K562 (cell line): ENCODE measurements around the gene NTRK1. TPM values are rescaled to one million over a fixed set of nuclear protein-coding genes. Genes with fewer than 3 reads are reported as not detected.

ENCODE experiments used
- ATAC-seq: fragments of 200-7000 bp; cut with Tn5 transposase; 3 replicates; pipeline ENCODE4 v1.9.1; 2020; ENCODE audit warnings: moderate library complexity
- BruUV-seq: library from RNA; stranded (reverse); fragments of 400-500 nt; replicated peaks from 2 replicates; lab custom pipeline; 2021; lab: Mats Ljungman, UMichigan
- CTCF ChIA-PET: fragments of 300-600 bp; formaldehyde crosslinking; extraction: SDS; loops from one replicate; lab custom pipeline; 2021; ENCODE audit warnings: low intra/inter-chr PET ratio; lab: Yijun Ruan, JAX
- POLR2A ChIA-PET: fragments of 300-600, 350-650 bp; sonication (Branson Sonifier 250); formaldehyde crosslinking; extraction: SDS; loops from one replicate; lab custom pipeline; 2021; ENCODE audit warnings: antibody characterized with exemption, inconsistent platforms; lab: Yijun Ruan, JAX
- DNase-seq, 4 experiments: peaks; one replicate each; pipeline versions ENCODE4 v3.0.0 to v3.0.0-alpha.2; 2011 to 2018; ENCODE audit warnings: low spot score in 3 of 4, mixed read lengths in 3 of 4; ENCODE audit errors: extremely low read depth in 1 of 4
- FAIRE-seq: peaks from 2 replicates; lab custom pipeline; 2011; peaks lifted over from hg19 to GRCh38; lab: Jason Lieb, UNC
- H2AFZ ChIP-seq: 2 replicates; pipeline ENCODE4 v1.6.0; 2011; ENCODE audit warnings: low read depth, low read length, control low read depth, inconsistent platforms
- H3K27ac ChIP-seq: fragments of 200-600 bp; 3 replicates; pipeline ENCODE4 v1.8.0; 2011; ENCODE audit warnings: low read depth, mild to moderate bottlenecking, control low read depth, inconsistent platforms, low read length, moderate library complexity, mixed read lengths; ENCODE audit errors: extremely low read depth
- H3K27me3 ChIP-seq, 2 experiments: fragments of 300-600 bp in 1 of 2; 2 replicates in 1 of 2; 3 replicates in 1 of 2; pipeline versions ENCODE4 v1.6.0 to v1.8.0; 2011; ENCODE audit warnings: inconsistent platforms in 2 of 2, low read length in 2 of 2, mild to moderate bottlenecking in 1 of 2, mixed read lengths in 1 of 2, moderate library complexity in 1 of 2; ENCODE audit not compliant: control insufficient read depth in 2 of 2, insufficient read depth in 2 of 2
- H3K36me3 ChIP-seq: fragments of 300-600 bp; 3 replicates; pipeline ENCODE4 v1.8.0; 2011; ENCODE audit warnings: mild to moderate bottlenecking, low read length, inconsistent platforms; ENCODE audit not compliant: control insufficient read depth, insufficient read depth
- H3K4me1 ChIP-seq, 2 experiments: fragments of 200-600 bp in 1 of 2; replicated peaks in 1 of 2; 2 replicates in 1 of 2; 3 replicates in 1 of 2; pipeline versions ENCODE4 v1.5.1 to v1.8.0; 2011; ENCODE audit warnings: inconsistent platforms in 2 of 2, low read length in 2 of 2, mild to moderate bottlenecking in 1 of 2, mixed read lengths in 1 of 2, moderate library complexity in 1 of 2; ENCODE audit not compliant: control insufficient read depth in 2 of 2, insufficient read depth in 2 of 2
- H3K4me2 ChIP-seq: 2 replicates; pipeline ENCODE4 v1.6.1; 2011; ENCODE audit warnings: low read length, control low read depth, inconsistent platforms, mixed read lengths; ENCODE audit not compliant: insufficient read depth
- H3K4me3 ChIP-seq: fragments of 200-600 bp; sonication (generic), shearing (Covaris generic); 2 replicates; pipeline ENCODE4 v1.5.1; 2016; ENCODE audit warnings: control low read depth, inconsistent platforms
- H3K79me2 ChIP-seq: fragments of 200-600 bp; 3 replicates; pipeline ENCODE4 v1.8.0; 2011; ENCODE audit warnings: low read length, inconsistent platforms; ENCODE audit not compliant: control insufficient read depth, insufficient read depth
- H3K9ac ChIP-seq, 2 experiments: 2 replicates each; pipeline versions ENCODE4 v1.6.0 to v1.6.1; 2011; ENCODE audit warnings: low read depth in 2 of 2, low read length in 2 of 2, control low read depth in 1 of 2, inconsistent platforms in 1 of 2, mild to moderate bottlenecking in 1 of 2, mixed read lengths in 1 of 2; ENCODE audit not compliant: insufficient read depth in 1 of 2
- H3K9me1 ChIP-seq: one replicate; pipeline ENCODE4 v1.6.0; 2011; ENCODE audit warnings: inconsistent platforms, mild to moderate bottlenecking, low read length, moderate library complexity; ENCODE audit not compliant: control insufficient read depth, insufficient read depth
- H3K9me3 ChIP-seq: replicated peaks from 2 replicates; pipeline ENCODE4 v1.5.1; 2011; ENCODE audit warnings: low read depth, low read length, inconsistent platforms; ENCODE audit not compliant: control insufficient read depth, insufficient read depth
- H4K20me1 ChIP-seq: replicated peaks from 2 replicates; pipeline ENCODE4 v1.6.1; 2011; ENCODE audit warnings: low read length, inconsistent platforms, mixed read lengths; ENCODE audit not compliant: control insufficient read depth, insufficient read depth
- HNRNPK ChIP-seq: fragments of 200-400 bp; formaldehyde crosslinking; IDR thresholded peaks from one replicate; pipeline ENCODE4 v1.6.1; 2018; ENCODE audit warnings: mild to moderate bottlenecking, low read depth, low read length; ENCODE audit not compliant: poor library complexity, severe bottlenecking
- IFI16 ChIP-seq: fragments of 250-450 bp; sonication (Bioruptor Pico); IDR thresholded peaks from 2 replicates; pipeline ENCODE4 v2.1.2; 2022; ENCODE audit warnings: mild to moderate bottlenecking, inconsistent platforms
- JUND ChIP-seq, 2 experiments: IDR thresholded peaks; 2 replicates in 1 of 2; 3 replicates in 1 of 2; pipeline ENCODE4 v1.6.1; 2011; ENCODE audit warnings: borderline replicate concordance in 2 of 2, low read depth in 2 of 2, low read length in 2 of 2, improper control_type of control experiment in 1 of 2, missing biosample characterization in 1 of 2, missing genetic modification characterization in 1 of 2, missing genetic modification reagents in 1 of 2
- NCOR1 ChIP-seq: fragments of 450-650 bp; IDR thresholded peaks from 2 replicates; pipeline ENCODE4 v1.6.1; 2016; ENCODE audit warnings: mild to moderate bottlenecking, moderate library complexity
- POLR2G ChIP-seq: fragments of 200-400 bp; formaldehyde crosslinking; IDR thresholded peaks from 2 replicates; pipeline ENCODE4 v1.6.1; 2017; ENCODE audit warnings: low read depth, mild to moderate bottlenecking, antibody characterized with exemption, low read length, moderate library complexity
- STAG1 ChIP-seq: sonication (generic); formaldehyde crosslinking; IDR thresholded peaks from 2 replicates; pipeline ENCODE4 v1.5.0; 2020; ENCODE audit warnings: missing genetic modification reagents, borderline replicate concordance
- TEAD4 ChIP-seq, 2 experiments: sonication (generic) in 1 of 2; formaldehyde crosslinking in 1 of 2; IDR thresholded peaks; 2 replicates each; pipeline versions ENCODE4 v1.6.1 to v1.8.0; 2012 to 2022; ENCODE audit warnings: borderline replicate concordance in 1 of 2, inconsistent platforms in 1 of 2, low read length in 1 of 2, mild to moderate bottlenecking in 1 of 2, missing genetic modification reagents in 1 of 2
- ZKSCAN3 ChIP-seq: fragments of 250-450 bp; sonication (Bioruptor Pico); IDR thresholded peaks from 2 replicates; pipeline ENCODE4 v1.4.0; 2020
- ZNF121 ChIP-seq: sonication (generic); formaldehyde crosslinking; conservative IDR thresholded peaks from 2 replicates; pipeline ENCODE4 v1.8.0; 2022; ENCODE audit warnings: missing genetic modification reagents
- WGBS: fragments of 100-300 bp; shearing (Covaris generic); methylation state at CpG from one replicate; pipeline ENCODE4 v1.1.6; 2016; ENCODE audit warnings: low coverage, mixed read lengths; ENCODE audit not compliant: insufficient coverage; ENCODE audit errors: missing lambda C conversion rate; 5-methylcytosine and 5-hydroxymethylcytosine counted together
- in situ Hi-C: fragments of 300-500 bp; cut with MboI; formaldehyde crosslinking; loops from 4 replicates; pipeline ENCODE4 v1.15.0; 2018; ENCODE audit warnings: inconsistent platforms, mixed read lengths
- intact Hi-C: fragments of 100-400 bp; cut with micrococcal nuclease; formaldehyde crosslinking; loops from 2 replicates; pipeline ENCODE4 v1.14.2; 2022
- polyA plus RNA-seq, 8 experiments: library from polyadenylated mRNA; depleted of rRNA in 4 of 8; stranded (reverse) in 5 of 8; unstranded in 3 of 8; fragments of >200 nt; fragmentation: Nextera tagmentation in 2 of 8; fragmentation: Illumina TruSeq in 1 of 8; extraction: Ambion mirVana in 2 of 8; extraction: Trizol in 1 of 8; gene quantifications; 2 replicates each; pipeline versions ENCODE4 v1.2.1 to v1.2.3, GENCODE V29; 2011 to 2014; ENCODE audit warnings: inconsistent platforms in 1 of 8, missing spikeins in 1 of 8
- total RNA-seq, 7 experiments: library from RNA; depleted of rRNA in 6 of 7; stranded (reverse); fragments of >200 nt in 6 of 7; fragmentation: Illumina TruSeq in 2 of 7; extraction: Trizol in 2 of 7; gene quantifications; 2 replicates each; pipeline versions ENCODE4 v1.2.1 to v1.2.3, GENCODE V29; 2011 to 2021; ENCODE audit warnings: low replicate concordance in 1 of 7
- TF ChIP-seq, protein P1 (sequence below), 2 experiments: fragments of 450-650 bp in 1 of 2; IDR thresholded peaks; 2 replicates each; pipeline ENCODE4 v1.6.1; 2011 to 2017; ENCODE audit warnings: low read depth in 2 of 2, antibody characterized with exemption in 1 of 2, borderline replicate concordance in 1 of 2, low read length in 1 of 2, mild to moderate bottlenecking in 1 of 2, mixed read lengths in 1 of 2; ENCODE audit not compliant: control insufficient read depth in 1 of 2

Gene NTRK1
- total and polyA plus RNA-seq, 9 of the 15 experiments (the other 6 are each of a cell fraction or from before 2014, with no cell fraction given) = 0.46 to 30.0 (median 7.9) TPM

GRCh38 chr1:156873659-156874058 lies 13.0 kb downstream of the NTRK1 start:
- CTCF ChIA-PET = no interaction called here
- in situ Hi-C loops = no loop called here
- Histone ChIP-seq H3K27ac (no peak overlapping the region), H3K9ac (peak overlapping the region in 1 of 2 experiments; percentile 46; a peak in 1 of 4 replicates), H2AFZ (no peak overlapping the region), H3K27me3 (no peaks in the 10 kb centered on the region), H3K79me2 (no peaks in the 10 kb centered on the region), H3K9me3 (no peaks in the 10 kb centered on the region), H3K4me3 (no peak overlapping the region), H4K20me1 (no peaks in the 10 kb centered on the region), H3K36me3 (peaks cover 2% of the 10 kb centered on the region; the same call in 2 of the 3 replicates), H3K4me1 (peaks cover 21 to 34% of the 10 kb centered on the region in 2 experiments), H3K4me2 (no peak overlapping the region), H3K9me1 (peaks cover 4% of the 10 kb centered on the region)
- POLR2A ChIA-PET = no interaction called here
- intact Hi-C loops = no loop called here
- no TSS peak for BruUV-seq
- ATAC-seq (no peak), DNase-seq (no peak), FAIRE-seq (no peak)
- TF ChIP-seq POLR2G (peak; percentile 43; the same call in 1 of the 2 replicates), STAG1 (no peak)
- 89% methylated on average over 17 of the region's 18 CpGs for WGBS

DNA sequence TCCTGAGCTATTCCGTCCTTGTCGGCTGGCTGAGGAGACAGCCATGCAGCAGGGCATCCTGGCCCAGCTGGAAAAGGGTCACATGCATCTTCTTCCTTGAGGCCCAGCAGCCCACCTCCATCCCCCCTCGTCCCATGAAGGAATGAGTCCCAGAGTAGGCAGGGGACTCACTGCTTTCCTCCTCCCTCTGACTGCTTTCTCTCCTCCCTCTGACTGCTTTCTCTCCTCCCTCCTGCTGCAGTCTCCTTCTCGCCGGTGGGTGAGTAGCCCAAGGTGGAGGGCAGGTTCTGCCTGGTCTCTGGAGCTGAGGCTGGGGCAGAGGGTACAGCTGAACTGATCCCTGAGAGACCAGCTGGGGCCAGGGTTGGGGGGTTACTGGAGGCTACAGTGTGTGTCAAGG lies 13.5 kb downstream of the NTRK1 start:
- no peak for ATAC-seq
- CTCF ChIA-PET = no interaction called here
- Histone ChIP-seq H4K20me1 (no peaks in the 10 kb centered on the region), H3K4me1 (peaks cover 18 to 33% of the 10 kb centered on the region in 2 experiments), H3K4me3 (no peak overlapping the region), H3K9me1 (peaks cover 4% of the 10 kb centered on the region), H3K9me3 (no peaks in the 10 kb centered on the region), H3K79me2 (no peaks in the 10 kb centered on the region), H3K36me3 (peaks cover 2% of the 10 kb centered on the region; the same call in 2 of the 3 replicates), H3K4me2 (no peak overlapping the region), H3K27ac (no peak overlapping the region), H3K9ac (peak overlapping the region in 1 of 2 experiments; percentile 79; a peak in 1 of 4 replicates), H2AFZ (no peak overlapping the region), H3K27me3 (no peaks in the 10 kb centered on the region)
- DNase-seq = no peak
- BruUV-seq = no TSS peak
- intact Hi-C loops = no loop called here
- WGBS = 70% methylated on average over 5 of the region's 5 CpGs
- POLR2A ChIA-PET = interaction anchor here (1.4 kb wide), 1 partner anchor 9 kb away, joined by 3 read pairs; no protein-coding TSS in a partner anchor
- FAIRE-seq = no peak
- in situ Hi-C loops = no loop called here
- no peak for TF ChIP-seq ZKSCAN3
- no peak for TF ChIP-seq HNRNPK
- TF ChIP-seq, protein P1, sequence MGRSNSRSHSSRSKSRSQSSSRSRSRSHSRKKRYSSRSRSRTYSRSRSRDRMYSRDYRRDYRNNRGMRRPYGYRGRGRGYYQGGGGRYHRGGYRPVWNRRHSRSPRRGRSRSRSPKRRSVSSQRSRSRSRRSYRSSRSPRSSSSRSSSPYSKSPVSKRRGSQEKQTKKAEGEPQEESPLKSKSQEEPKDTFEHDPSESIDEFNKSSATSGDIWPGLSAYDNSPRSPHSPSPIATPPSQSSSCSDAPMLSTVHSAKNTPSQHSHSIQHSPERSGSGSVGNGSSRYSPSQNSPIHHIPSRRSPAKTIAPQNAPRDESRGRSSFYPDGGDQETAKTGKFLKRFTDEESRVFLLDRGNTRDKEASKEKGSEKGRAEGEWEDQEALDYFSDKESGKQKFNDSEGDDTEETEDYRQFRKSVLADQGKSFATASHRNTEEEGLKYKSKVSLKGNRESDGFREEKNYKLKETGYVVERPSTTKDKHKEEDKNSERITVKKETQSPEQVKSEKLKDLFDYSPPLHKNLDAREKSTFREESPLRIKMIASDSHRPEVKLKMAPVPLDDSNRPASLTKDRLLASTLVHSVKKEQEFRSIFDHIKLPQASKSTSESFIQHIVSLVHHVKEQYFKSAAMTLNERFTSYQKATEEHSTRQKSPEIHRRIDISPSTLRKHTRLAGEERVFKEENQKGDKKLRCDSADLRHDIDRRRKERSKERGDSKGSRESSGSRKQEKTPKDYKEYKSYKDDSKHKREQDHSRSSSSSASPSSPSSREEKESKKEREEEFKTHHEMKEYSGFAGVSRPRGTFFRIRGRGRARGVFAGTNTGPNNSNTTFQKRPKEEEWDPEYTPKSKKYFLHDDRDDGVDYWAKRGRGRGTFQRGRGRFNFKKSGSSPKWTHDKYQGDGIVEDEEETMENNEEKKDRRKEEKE (IDR thresholded peaks at IDR 0.05; ENCODE audit: borderline replicate concordance in 1 of 2, control insufficient read depth in 1 of 2, low read depth in 2 of 2, low read length in 1 of 2) = no peak
- no peak for TF ChIP-seq TEAD4 (IDR thresholded peaks at IDR 0.05; ENCODE audit: low read length)
- TF ChIP-seq TEAD4 (CRISPR knock-in tag; IDR thresholded peaks at IDR 0.05; ENCODE audit: borderline replicate concordance) = no peak
- no peak for TF ChIP-seq POLR2G
- no peak for TF ChIP-seq ZNF121 (CRISPR knock-in tag)
- TF ChIP-seq IFI16 (CRISPR knock-in tag) = no peak
- no peak for TF ChIP-seq JUND (IDR thresholded peaks at IDR 0.05; ENCODE audit: borderline replicate concordance, low read depth, low read length)
- TF ChIP-seq JUND (tag; IDR thresholded peaks at IDR 0.05; ENCODE audit: borderline replicate concordance, low read depth, low read length) = no peak
- no peak for TF ChIP-seq NCOR1
